ENCODE results near the gene RASSF6.
A peak's percentile ranks its signal among the peaks of the same experiment; 100 is the strongest.
"Not testable (repeated sequence)": the region's sequence is repeated elsewhere in the genome, so short reads cannot be mapped to it uniquely, and the experiment has no call there.

RASSF6 gene

GRCh38 chr4:73620115-73620792 is at the start of gene RASSF6:
RASSF6 (minus strand) TSS chr4:73620436; CDS start chr4:73611795, 8,641 bp downstream.
- DNase-seq (ENCODE audit: low spot score): no peak

- DNase-seq (ENCODE audit: low spot score): no peak
Measured at GRCh38 chr4:73669410-73670183, 49.4 kb upstream of the RASSF6 start.

DNA sequence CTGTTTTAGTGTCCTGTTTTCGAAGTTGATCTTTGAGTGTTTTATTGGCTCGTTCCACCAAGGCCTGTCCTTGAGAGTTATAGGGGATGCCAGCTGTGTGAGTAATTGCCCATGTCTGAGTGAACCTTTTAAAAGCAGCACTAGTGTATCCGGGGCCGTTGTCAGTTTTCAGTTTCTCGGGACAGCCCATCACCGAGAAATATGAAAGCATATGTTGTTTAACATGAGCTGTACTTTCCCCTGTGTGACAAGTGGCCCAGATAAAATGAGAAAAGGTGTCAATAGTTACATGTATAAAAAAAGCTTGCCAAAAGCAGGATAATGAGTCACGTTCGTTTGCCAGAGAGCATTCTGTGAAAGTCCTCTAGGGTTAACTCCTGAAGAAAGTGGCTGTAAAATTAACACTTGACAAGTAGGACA is 48.6 kb upstream of the RASSF6 start:
- DNase-seq (ENCODE audit: low spot score): no peak

- DNase-seq (ENCODE audit: low spot score): not testable (repeated sequence)
Measured at GRCh38 chr4:73665924-73666323, 45.7 kb upstream of the RASSF6 start.

GRCh38 chr4:73664470-73664869 is 44.2 kb upstream of the RASSF6 start:
- DNase-seq (ENCODE audit: low spot score): no peak

- no peak for DNase-seq (ENCODE audit: low spot score)
Measured at GRCh38 chr4:73663576-73663975, 43.3 kb upstream of the RASSF6 start.

GRCh38 chr4:73662709-73663546 is 42.7 kb upstream of the RASSF6 start:
- DNase-seq (ENCODE audit: low spot score): peak; percentile 80

- peak; percentile 96 for DNase-seq (ENCODE audit: low spot score)
Measured at GRCh38 chr4:73661646-73662119, 41.4 kb upstream of the RASSF6 start.

GRCh38 chr4:73660808-73661207 is 40.6 kb upstream of the RASSF6 start:
- DNase-seq (ENCODE audit: low spot score): no peak

DNA sequence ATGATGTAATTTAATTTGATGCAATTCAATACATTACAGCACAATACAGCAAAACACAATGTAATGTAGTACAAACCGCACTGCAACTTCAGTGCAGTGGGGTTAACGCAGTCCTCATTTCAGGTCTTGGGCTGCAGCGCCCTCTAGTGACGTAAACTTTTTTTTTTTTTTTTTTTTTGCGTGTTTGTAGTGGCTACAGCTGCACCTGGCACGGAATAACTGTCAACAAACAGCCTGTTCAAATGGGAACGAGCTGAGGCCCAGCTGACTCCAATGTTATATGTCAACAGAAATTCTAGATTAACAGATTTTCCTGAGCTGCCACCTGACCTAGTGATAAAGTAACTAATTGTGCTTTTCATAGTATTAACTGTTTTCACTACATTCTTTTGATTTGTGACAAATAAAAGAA is 33.5 kb upstream of the RASSF6 start:
- peak; percentile 48 for DNase-seq (ENCODE audit: low spot score)

- DNase-seq (ENCODE audit: low spot score): no peak
Measured at GRCh38 chr4:73650250-73650649, 30.0 kb upstream of the RASSF6 start.

- no peak for DNase-seq (ENCODE audit: low spot score)
Measured at GRCh38 chr4:73648478-73648877, 28.2 kb upstream of the RASSF6 start.

DNA sequence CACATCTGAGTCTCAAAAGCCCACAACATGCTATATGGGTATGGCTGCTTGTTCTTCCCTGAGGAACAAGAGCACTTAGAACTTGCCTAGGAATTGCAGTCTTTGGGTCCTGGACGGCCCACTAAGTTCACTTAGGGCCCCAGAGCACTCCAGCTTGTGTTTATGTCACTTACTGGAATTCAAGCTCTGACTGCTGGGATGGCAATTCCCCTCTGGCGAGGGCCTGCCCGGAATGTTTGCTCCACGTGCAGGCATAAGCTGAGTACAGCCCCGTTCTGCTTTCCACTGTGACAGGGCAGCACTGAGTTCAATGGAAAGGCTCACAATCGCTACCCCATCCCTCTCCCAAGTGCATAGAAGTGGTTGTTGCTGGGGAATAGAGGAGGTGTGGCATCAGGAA is 25.9 kb upstream of the RASSF6 start:
- no peak for DNase-seq (ENCODE audit: low spot score)

- no peak for DNase-seq (ENCODE audit: low spot score)
Measured at GRCh38 chr4:73631565-73632226, 11.5 kb upstream of the RASSF6 start.

- DNase-seq (ENCODE audit: low spot score): not testable (repeated sequence)
Measured at GRCh38 chr4:73628834-73629233, 8.6 kb upstream of the RASSF6 start.

GRCh38 chr4:73621357-73621756 is 1.1 kb upstream of the RASSF6 start:
- DNase-seq (ENCODE audit: low spot score): no peak

DNA sequence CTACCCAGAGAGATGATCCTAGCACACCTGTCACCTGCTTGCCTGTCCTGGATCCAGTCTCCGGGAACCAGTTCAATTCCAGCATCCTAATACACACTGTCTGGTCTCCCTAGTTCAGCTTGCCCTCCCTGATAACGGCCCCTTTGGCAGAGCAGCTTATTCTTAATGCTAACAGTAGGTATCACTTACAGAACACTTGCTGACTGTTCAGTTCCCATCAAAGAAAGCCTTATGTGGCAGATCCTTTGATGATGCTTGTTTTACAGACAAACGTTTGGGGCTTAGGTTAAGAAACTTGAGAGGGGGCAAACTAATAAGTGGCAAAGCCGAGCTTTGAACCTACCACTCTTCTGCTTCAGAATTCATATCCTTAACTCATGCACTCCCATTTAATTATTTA is 890 bp downstream of the RASSF6 start:
- DNase-seq (ENCODE audit: low spot score): no peak

- no peak for DNase-seq (ENCODE audit: low spot score)
Measured at GRCh38 chr4:73617256-73617655, 3.0 kb downstream of the RASSF6 start.

DNA sequence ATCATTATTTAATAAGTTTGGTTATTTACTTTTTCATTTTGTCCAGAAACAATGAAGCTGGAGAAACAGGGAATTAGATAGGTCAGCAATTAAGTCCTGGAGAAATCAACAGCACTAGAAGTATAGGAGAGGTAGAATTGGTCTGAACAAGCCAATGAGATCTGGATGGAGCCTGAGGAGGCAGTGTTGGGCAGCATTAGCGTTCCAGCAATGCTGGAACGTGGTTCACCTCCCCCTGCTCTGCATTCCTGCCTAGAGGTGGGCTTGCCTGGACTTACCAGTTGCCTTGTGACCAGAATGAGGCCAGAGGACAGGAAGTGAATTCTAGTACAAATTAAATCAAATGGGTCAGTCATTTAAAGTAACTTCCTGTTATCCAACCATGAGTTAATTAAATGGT is 4.6 kb downstream of the RASSF6 start:
- no peak for DNase-seq (ENCODE audit: low spot score)

GRCh38 chr4:73614311-73614867 is 5.8 kb downstream of the RASSF6 start:
- DNase-seq (ENCODE audit: low spot score): no peak

DNA sequence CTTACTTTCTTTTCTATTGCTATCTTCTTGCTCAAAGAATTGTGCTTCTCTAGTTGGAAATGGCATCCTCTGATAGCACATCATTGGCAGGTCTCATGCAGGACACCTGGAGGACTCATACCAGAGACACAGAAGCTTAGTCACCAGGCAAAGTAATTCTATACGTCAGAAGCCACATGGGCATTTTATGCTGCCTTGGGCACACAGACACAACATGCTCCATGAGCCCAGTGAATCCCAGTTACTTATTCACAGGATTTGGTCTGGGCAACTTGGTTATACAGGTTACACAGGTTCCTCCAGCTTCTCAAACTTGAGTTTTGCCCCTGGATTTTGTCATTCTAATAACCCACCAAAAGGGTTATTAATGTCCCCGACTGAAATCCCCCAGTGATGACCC is 7.1 kb downstream of the RASSF6 start:
- no peak for DNase-seq (ENCODE audit: low spot score)

DNA sequence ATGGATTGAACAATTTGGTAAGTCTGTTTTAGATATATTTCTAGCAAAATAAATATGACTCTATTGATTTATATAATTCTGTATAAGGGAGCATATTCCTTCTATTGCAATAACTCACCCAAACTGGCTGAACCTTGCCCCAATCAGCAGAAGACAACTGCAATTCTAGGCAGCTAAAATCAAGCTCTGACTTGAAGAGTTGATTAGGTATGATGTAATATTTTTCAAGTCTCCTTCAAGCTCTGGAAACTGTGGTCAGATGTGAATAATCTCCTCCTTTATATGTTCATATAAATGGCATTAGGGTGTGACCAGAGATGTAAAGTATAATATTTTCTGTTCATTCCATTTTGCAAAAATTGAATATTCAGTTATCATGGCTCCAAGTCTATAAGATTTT is 8.2 kb downstream of the RASSF6 start:
- DNase-seq (ENCODE audit: low spot score): no peak

Data from kidney capillary endothelial cell (primary cell).